ENCODE results near the gene EEIG1. TPM values are rescaled to one million over a fixed set of nuclear protein-coding genes. Genes with fewer than 3 reads are reported as not detected.
A peak's percentile ranks its signal among the peaks of the same experiment; 100 is the strongest.

Gene EEIG1
- total and polyA plus RNA-seq, 9 of the 15 experiments (the other 6 are each of a cell fraction or from before 2014, with no cell fraction given): 0.17 to 16.7 (median 3.6) TPM

- no TSS peak for BruUV-seq (replicated peaks)
- H3K4me1 ChIP-seq (replicated peaks in 1 of 2; ENCODE audit: control insufficient read depth in 2 of 2, insufficient read depth in 2 of 2, low read length in 2 of 2): peaks cover 13 to 15% of the 10 kb centered on the region in 2 experiments
- no peaks in the 10 kb centered on the region for H3K9me1 ChIP-seq (ENCODE audit: control insufficient read depth, insufficient read depth, low read length)
- intact Hi-C loops (cut with micrococcal nuclease): no loop called here
- no peak for FAIRE-seq
- H3K9me3 ChIP-seq (replicated peaks; ENCODE audit: control insufficient read depth, insufficient read depth, low read depth, low read length): no peaks in the 10 kb centered on the region
- in situ Hi-C loops (cut with MboI): no loop called here
- H3K36me3 ChIP-seq (ENCODE audit: control insufficient read depth, insufficient read depth, low read length): no peaks in the 10 kb centered on the region
- 70% methylated on average over 11 of the region's 11 CpGs for WGBS (ENCODE audit: insufficient coverage, low coverage, missing lambda C conversion rate)
- H3K79me2 ChIP-seq (ENCODE audit: control insufficient read depth, insufficient read depth, low read length): no peaks in the 10 kb centered on the region
- DNase-seq (ENCODE audit: extremely low read depth in 1 of 4, low spot score in 3 of 4): no peak
- ATAC-seq: peak; percentile 47
- H3K27ac ChIP-seq (ENCODE audit: extremely low read depth, low read depth, low read length): peak overlapping the region; percentile 21; the same call in 1 of the 3 replicates
- H3K4me3 ChIP-seq: no peak overlapping the region
- H3K9ac ChIP-seq (ENCODE audit: insufficient read depth in 1 of 2, low read depth in 2 of 2, low read length in 2 of 2): peak overlapping the region in 1 of 2 experiments; percentile 78; a peak in 2 of 4 replicates
- no peaks in the 10 kb centered on the region for H3K27me3 ChIP-seq (ENCODE audit: control insufficient read depth in 2 of 2, insufficient read depth in 2 of 2, low read length in 2 of 2)
- no peak overlapping the region for H3K4me2 ChIP-seq (ENCODE audit: insufficient read depth, low read length)
- ChIA-PET POLR2A (interaction anchor here (1.1 to 1.4 kb wide), 3 partner anchors 10 to 98 kb away, joined by 3 to 7 read pairs (median 3); no protein-coding TSS in a partner anchor), CTCF (ENCODE audit: low intra/inter-chr PET ratio) (no interaction called here)
- TF ChIP-seq TFAP4 (CRISPR knock-in tag; IDR thresholded peaks at IDR 0.05; ENCODE audit: borderline replicate concordance) (0 out of 2 replicates have a peak, but pooled peaks have one; percentile 12), ZFP36 (IDR thresholded peaks at IDR 0.05; ENCODE audit: low read depth, low read length, partially characterized antibody) (peak; percentile 77), KDM1A (IDR thresholded peaks at IDR 0.05) (peak in 1 of 2 experiments; percentile 46; a peak in 2 of 4 replicates), SIN3A (IDR thresholded peaks at IDR 0.05; ENCODE audit: borderline replicate concordance in 2 of 2, control insufficient read depth in 1 of 2, low read depth in 2 of 2, low read length in 2 of 2) (no peak), RBM25 (IDR thresholded peaks at IDR 0.05; ENCODE audit: low read depth, low read length, severe bottlenecking) (peak; percentile 72), CBX1 (IDR thresholded peaks at IDR 0.05; ENCODE audit: low read depth) (peak; percentile 57; the same call in 1 of the 2 replicates), ZNF184 (CRISPR knock-in tag; IDR thresholded peaks at IDR 0.05) (no peak), BCOR (IDR thresholded peaks at IDR 0.05) (peak; percentile 93), HNRNPH1 (optimal IDR thresholded peaks at IDR 0.05; ENCODE audit: low read depth, low read length) (no peak), RFX1 (IDR thresholded peaks at IDR 0.05) (peak; percentile 55), RCOR1 (IDR thresholded peaks at IDR 0.05; ENCODE audit: borderline replicate concordance in 1 of 2, low read depth in 2 of 2, low read length in 2 of 2) (0 out of 4 replicates have a peak, but pooled peaks of 1 of the 2 experiments have one; percentile 14)
- TF ChIP-seq, protein P1, sequence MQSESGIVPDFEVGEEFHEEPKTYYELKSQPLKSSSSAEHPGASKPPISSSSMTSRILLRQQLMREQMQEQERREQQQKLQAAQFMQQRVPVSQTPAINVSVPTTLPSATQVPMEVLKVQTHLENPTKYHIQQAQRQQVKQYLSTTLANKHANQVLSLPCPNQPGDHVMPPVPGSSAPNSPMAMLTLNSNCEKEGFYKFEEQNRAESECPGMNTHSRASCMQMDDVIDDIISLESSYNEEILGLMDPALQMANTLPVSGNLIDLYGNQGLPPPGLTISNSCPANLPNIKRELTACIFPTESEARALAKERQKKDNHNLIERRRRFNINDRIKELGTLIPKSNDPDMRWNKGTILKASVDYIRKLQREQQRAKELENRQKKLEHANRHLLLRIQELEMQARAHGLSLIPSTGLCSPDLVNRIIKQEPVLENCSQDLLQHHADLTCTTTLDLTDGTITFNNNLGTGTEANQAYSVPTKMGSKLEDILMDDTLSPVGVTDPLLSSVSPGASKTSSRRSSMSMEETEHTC (IDR thresholded peaks at IDR 0.05): no peak
- TF ChIP-seq, protein P2, sequence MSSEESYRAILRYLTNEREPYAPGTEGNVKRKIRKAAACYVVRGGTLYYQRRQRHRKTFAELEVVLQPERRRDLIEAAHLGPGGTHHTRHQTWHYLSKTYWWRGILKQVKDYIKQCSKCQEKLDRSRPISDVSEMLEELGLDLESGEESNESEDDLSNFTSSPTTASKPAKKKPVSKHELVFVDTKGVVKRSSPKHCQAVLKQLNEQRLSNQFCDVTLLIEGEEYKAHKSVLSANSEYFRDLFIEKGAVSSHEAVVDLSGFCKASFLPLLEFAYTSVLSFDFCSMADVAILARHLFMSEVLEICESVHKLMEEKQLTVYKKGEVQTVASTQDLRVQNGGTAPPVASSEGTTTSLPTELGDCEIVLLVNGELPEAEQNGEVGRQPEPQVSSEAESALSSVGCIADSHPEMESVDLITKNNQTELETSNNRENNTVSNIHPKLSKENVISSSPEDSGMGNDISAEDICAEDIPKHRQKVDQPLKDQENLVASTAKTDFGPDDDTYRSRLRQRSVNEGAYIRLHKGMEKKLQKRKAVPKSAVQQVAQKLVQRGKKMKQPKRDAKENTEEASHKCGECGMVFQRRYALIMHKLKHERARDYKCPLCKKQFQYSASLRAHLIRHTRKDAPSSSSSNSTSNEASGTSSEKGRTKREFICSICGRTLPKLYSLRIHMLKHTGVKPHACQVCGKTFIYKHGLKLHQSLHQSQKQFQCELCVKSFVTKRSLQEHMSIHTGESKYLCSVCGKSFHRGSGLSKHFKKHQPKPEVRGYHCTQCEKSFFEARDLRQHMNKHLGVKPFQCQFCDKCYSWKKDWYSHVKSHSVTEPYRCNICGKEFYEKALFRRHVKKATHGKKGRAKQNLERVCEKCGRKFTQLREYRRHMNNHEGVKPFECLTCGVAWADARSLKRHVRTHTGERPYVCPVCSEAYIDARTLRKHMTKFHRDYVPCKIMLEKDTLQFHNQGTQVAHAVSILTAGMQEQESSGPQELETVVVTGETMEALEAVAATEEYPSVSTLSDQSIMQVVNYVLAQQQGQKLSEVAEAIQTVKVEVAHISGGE (CRISPR knock-in tag; IDR thresholded peaks at IDR 0.05): peak in 1 of 3 experiments; percentile 34; a peak in 1 of 6 replicates
- peak overlapping the region; percentile 59; the same call in 1 of the 2 replicates for H2AFZ ChIP-seq (ENCODE audit: low read depth, low read length)
- H4K20me1 ChIP-seq (replicated peaks; ENCODE audit: control insufficient read depth, insufficient read depth, low read length): no peaks in the 10 kb centered on the region
Observed at GRCh38 chr9:128026773-128027541, 46.2 kb upstream of the EEIG1 start.

Measured in K562 (cell line).